ENCODE data around the gene TBC1D21.

The TBC1D21 gene

DNA sequence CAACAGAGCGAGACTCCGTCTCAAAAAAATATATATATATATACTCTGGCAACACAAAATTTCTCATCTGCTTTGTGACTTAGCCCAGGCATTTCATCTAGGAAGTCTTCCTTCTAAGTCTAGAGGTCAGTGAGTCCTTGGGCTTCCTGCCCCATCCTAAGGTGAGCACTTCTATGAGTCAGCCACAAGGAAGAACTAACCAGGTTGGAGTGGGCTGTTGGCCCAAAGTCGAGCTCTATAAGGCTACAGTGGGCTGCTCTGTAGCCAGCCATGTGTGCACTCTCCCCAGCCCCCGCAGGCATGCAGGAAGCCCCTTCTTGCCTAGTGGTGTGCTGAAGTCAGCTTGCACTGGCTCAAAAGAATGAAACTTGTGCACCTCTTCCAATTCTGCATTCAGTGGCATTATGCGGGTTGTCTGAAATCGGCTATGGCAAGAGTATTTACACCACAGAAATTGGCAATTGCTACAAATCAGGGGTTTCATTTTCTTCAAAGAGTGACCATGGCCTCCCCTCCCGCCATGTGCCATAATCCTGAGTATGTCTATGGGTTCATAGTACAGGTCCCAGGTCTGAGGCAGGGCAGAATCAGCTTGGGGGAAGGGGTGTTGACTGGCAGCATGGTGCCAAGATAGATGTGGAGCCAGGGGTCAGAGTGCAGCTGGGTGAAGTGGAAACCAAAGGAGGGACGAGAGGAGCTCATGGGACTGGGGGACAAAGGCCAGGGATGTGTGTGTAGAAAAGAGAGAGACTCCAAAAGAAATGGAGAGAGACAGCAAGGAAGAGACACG lies 30.9 kb downstream of the TBC1D21 start:
- H3K27me3 ChIP-seq, result no peaks in the 10 kb centered on the region
- peaks cover 0 to 2% (median 0%) of the 10 kb centered on the region in 3 donors for H3K36me3 ChIP-seq
- intact Hi-C loops (cut with DNase I; ENCODE audit: low total_unique reads), result loop anchor here (10.0 kb wide), 1 partner anchor 209 kb away; no protein-coding TSS in a partner anchor
- TF ChIP-seq, protein P1, sequence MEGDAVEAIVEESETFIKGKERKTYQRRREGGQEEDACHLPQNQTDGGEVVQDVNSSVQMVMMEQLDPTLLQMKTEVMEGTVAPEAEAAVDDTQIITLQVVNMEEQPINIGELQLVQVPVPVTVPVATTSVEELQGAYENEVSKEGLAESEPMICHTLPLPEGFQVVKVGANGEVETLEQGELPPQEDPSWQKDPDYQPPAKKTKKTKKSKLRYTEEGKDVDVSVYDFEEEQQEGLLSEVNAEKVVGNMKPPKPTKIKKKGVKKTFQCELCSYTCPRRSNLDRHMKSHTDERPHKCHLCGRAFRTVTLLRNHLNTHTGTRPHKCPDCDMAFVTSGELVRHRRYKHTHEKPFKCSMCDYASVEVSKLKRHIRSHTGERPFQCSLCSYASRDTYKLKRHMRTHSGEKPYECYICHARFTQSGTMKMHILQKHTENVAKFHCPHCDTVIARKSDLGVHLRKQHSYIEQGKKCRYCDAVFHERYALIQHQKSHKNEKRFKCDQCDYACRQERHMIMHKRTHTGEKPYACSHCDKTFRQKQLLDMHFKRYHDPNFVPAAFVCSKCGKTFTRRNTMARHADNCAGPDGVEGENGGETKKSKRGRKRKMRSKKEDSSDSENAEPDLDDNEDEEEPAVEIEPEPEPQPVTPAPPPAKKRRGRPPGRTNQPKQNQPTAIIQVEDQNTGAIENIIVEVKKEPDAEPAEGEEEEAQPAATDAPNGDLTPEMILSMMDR (IDR thresholded peaks at IDR 0.05), result no peak
- peaks cover 0 to 7% (median 4%) of the 10 kb centered on the region in 4 donors for H3K4me1 ChIP-seq
- H3K4me3 ChIP-seq, result no peak overlapping the region
- no peaks in the 10 kb centered on the region for H3K9me3 ChIP-seq
- H3K27ac ChIP-seq, result no peak overlapping the region
- DNase-seq, result peak in 1 of 2 donors; percentile 48

DNA sequence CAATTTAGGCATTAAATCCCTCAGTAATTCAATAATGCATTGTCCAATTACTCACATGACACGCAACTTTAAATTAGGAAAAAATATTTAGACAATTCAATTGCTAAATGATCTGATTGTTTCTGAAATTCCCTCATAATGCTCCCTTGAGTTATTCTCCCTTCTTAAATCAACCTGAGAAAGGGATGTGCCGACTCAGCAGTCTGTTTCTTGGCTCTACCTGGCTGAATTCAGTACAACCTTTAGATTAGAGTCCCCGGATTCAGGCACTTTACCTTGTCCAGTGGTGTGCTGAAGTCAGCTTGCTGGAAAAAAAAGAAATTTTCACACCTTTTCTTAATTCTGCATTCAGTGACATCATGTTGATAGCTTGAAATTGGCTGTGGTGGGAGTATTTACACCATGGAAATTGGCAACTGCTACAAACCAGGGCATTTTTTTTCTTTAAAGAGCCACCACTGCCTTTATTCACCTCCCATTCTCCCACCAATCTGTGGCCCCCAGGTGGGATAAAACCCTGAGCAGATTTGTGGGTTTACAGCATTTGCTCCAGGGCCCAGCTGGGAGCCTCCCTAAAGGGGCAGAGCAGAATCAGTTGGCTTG lies 32.0 kb downstream of the TBC1D21 start:
- H3K27ac ChIP-seq, result no peak overlapping the region
- H3K27me3 ChIP-seq, result no peaks in the 10 kb centered on the region
- no peaks in the 10 kb centered on the region for H3K9me3 ChIP-seq
- H3K4me3 ChIP-seq, result no peak overlapping the region
- H3K36me3 ChIP-seq, result peaks cover 0 to 7% (median 0%) of the 10 kb centered on the region in 3 donors
- no peak for DNase-seq
- H3K4me1 ChIP-seq, result peaks cover 0 to 2% (median under 1%) of the 10 kb centered on the region in 4 donors
- TF ChIP-seq, protein P1 (IDR thresholded peaks at IDR 0.05), result no peak
- intact Hi-C loops (cut with DNase I; ENCODE audit: low total_unique reads), result loop anchor here (5.0 to 10.0 kb wide), 2 partner anchors 33 to 211 kb away; partner anchors contain the start of gene TBC1D21

DNA sequence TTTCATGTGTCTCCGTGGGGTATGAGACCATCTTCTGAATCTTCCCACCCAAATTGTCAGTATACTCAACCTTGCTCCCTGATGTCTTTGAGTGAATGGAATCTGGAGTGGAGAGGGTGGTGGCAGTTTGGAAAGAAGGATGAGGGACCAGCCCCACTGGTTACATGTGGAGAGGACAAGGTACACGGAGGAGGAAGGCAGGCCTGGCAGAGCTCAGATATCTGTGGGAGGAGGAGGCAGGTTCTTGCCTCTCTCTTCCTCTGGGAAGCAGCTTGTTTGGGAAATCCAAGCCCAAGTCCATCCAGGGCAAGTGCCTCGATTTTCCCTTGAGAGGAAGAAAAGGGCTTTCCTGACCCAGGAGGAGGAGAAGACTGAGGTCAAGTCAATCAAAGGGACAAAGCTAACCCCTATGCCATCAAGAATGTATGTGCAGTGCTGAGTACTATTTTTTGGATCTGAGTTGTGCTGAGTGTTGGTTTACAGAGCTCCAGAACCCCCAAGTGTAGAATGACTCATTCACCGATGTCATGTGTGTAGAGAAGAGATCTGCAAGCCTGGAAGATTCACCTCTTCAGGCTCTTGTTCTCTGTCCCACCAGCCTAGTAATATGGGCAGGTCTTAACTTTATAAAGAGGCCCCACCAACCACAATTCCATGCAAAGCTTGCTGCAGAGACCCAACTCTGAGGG lies 33.1 kb downstream of the TBC1D21 start:
- no peak for DNase-seq
- Histone ChIP-seq H3K4me3 (no peak overlapping the region), H3K9me3 (no peaks in the 10 kb centered on the region), H3K36me3 (peaks cover 0 to 10% (median 3%) of the 10 kb centered on the region in 3 donors), H3K27me3 (no peaks in the 10 kb centered on the region), H3K4me1 (peaks cover 0 to 2% (median 0%) of the 10 kb centered on the region in 4 donors), H3K27ac (no peak overlapping the region)
- intact Hi-C loops (cut with DNase I; ENCODE audit: low total_unique reads), result loop anchor here (5.0 to 10.0 kb wide), 2 partner anchors 34 to 212 kb away; partner anchors contain the start of gene TBC1D21
- TF ChIP-seq, protein P1 (IDR thresholded peaks at IDR 0.05), result no peak

DNA sequence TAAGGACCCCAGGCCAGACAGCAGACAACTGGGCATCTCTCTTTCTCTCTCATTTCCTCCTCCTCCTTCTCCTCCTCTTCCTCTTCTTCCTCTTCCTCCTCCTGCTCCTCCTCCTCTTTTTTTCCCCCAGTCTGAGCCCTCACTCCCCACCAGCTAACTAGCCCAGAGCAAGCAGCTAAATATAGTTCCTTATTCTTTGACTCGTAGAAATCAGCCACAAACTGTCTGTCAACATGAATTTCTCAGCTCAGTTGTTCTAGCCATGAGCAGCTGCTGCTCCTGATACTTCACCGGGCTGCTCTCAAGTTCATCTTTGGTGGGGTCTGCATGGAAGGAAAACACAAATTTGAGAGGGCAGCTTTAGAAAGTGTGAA lies 33.7 kb downstream of the TBC1D21 start:
- H3K4me3 ChIP-seq, result no peak overlapping the region
- no peak overlapping the region for H3K27ac ChIP-seq
- H3K36me3 ChIP-seq, result peaks cover 0 to 10% (median 7%) of the 10 kb centered on the region in 3 donors
- H3K9me3 ChIP-seq, result no peaks in the 10 kb centered on the region
- peaks cover 0 to 2% (median 0%) of the 10 kb centered on the region in 4 donors for H3K4me1 ChIP-seq
- DNase-seq, result no peak
- H3K27me3 ChIP-seq, result no peaks in the 10 kb centered on the region
- TF ChIP-seq, protein P1 (IDR thresholded peaks at IDR 0.05), result no peak
- intact Hi-C loops (cut with DNase I; ENCODE audit: low total_unique reads), result loop anchor here (5.0 to 10.0 kb wide), 2 partner anchors 35 to 212 kb away; partner anchors contain the start of gene TBC1D21

DNA sequence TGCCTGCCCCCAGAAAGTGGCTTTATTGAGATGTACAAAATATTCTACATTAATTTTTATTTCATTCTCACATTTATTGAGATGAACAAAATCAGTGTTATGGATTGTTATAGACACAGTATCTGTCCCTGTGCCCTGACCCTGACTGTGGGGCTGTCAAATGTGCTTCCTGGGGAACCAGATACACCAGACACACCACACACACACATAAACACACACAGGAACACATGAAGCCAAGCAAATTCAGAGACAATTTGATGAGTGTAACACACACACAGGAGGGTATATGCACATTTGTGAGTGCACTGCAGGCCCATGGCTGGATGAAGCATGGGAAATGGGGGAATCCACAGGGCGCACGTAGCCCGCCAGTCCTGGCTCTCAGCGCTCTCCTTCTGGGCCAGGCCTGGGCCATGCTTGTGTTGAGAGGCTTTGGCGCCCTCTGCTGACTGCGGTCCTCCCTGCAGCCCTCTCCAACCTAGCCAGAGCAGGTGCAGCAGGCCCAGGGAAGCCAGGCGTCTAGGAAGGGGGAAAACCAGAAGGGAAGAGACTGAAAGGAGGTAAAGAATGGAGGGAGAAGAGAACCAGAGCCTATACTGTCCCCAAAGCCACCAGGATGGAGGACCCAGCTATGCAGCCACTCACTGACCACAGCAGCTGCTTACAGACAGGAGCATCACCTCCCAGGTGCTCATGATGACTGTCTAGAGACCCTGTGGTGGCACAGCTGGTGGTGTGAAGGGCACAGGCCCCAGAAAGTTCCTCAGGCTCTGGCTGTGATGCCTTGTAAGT lies 34.9 kb downstream of the TBC1D21 start:
- intact Hi-C loops (cut with DNase I; ENCODE audit: low total_unique reads), result loop anchor here (5.0 to 10.0 kb wide), 2 partner anchors 36 to 213 kb away; partner anchors contain the start of gene TBC1D21
- Histone ChIP-seq H3K4me1 (peaks cover 0 to 2% (median 0%) of the 10 kb centered on the region in 4 donors), H3K9me3 (no peaks in the 10 kb centered on the region), H3K27ac (no peak overlapping the region), H3K36me3 (peaks cover 0 to 10% (median 7%) of the 10 kb centered on the region in 3 donors), H3K27me3 (no peaks in the 10 kb centered on the region), H3K4me3 (no peak overlapping the region)
- peak; percentile 88 for DNase-seq
- TF ChIP-seq, protein P1 (IDR thresholded peaks at IDR 0.05), result peak; percentile 89 to 95
